ENCODE measurements around the gene SRSF9.
A peak's percentile ranks its signal among the peaks of the same experiment; 100 is the strongest.
"Not testable (repeated sequence)": the region's sequence is repeated elsewhere in the genome, so short reads cannot be mapped to it uniquely, and the experiment has no call there.

SRSF9 gene

DNA sequence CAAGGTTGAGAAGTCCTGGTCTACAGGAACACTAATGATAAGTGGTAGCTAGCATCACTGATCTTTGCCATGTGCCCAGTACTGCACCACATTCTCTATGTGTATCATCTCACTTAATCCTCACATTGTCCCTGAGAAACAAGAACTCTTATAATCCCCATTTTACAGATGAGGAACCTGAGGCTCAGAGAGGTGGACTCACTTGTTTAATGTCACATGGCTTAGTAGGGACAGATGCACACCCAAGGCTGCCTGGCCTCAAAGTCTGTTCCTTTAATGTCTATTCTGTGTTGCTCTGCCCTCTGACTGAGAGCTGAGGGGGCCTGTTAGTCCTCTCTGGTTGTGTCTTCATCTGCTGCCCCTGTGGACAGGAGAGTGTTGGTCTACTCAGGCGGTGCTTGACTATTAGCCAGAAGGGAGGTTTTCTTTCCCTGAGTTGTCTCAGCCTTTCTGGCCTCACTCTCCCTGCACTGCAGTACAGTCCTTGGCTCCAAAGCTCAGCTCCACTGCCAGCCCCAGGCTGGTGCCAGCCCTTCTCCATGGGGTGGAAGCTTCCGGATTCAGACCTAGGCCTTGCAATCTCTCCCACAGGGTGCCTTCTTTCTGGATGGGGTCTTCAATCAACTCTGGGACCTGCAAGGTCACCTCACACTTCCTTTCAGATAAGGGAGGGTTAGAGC lies 21.4 kb upstream of the SRSF9 start:
- DNase-seq (ENCODE audit: insufficient read length, low spot score), result no peak
- TF ChIP-seq POLR2A (IDR thresholded peaks at IDR 0.05; ENCODE audit: low read depth, low read length), result no peak
- FAIRE-seq, result no peak

DNA sequence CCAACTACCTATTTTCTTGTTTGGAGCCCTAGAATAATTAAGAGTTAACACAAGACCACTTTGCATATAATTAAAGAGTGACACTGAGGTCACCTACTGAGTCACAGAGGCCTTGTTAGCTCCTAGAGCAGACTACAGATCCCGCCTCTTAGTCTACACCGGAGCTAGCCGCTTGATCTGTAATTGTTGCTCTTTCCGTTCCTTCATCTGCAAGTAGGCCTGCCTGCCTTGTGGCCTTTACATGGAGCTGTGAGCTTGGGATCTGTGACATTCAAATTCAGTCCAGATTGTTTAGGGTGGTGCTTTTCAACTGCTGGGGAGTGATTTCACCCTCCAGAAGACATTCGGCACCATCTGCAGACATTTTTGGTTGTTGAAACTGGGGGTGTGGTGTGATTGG lies 20.8 kb upstream of the SRSF9 start:
- DNase-seq (ENCODE audit: insufficient read length, low spot score), result no peak
- TF ChIP-seq POLR2A (IDR thresholded peaks at IDR 0.05; ENCODE audit: low read depth, low read length), result no peak
- FAIRE-seq, result no peak

DNA sequence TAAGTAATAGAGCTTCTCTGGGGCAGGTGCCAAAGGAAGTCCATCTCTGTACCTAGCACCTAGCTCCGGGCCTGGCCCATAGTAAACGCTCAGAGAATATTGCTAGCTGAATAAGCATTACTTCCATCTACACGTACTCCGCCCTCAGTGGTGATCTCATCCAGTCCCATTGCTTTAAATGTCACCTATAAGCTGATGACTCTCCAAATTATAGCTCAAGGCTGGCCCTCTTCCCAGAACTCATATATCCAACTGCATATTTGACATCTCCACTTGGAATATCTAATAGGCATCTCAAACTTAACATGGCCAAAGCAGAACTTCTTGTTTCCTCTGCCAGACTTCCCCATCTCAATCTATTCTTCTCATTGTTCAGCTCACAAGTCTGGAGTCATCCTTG lies 19.5 kb upstream of the SRSF9 start:
- peak; percentile 40 for DNase-seq (ENCODE audit: insufficient read length, low spot score)
- TF ChIP-seq POLR2A (IDR thresholded peaks at IDR 0.05; ENCODE audit: low read depth, low read length), result no peak
- no peak for FAIRE-seq

DNA sequence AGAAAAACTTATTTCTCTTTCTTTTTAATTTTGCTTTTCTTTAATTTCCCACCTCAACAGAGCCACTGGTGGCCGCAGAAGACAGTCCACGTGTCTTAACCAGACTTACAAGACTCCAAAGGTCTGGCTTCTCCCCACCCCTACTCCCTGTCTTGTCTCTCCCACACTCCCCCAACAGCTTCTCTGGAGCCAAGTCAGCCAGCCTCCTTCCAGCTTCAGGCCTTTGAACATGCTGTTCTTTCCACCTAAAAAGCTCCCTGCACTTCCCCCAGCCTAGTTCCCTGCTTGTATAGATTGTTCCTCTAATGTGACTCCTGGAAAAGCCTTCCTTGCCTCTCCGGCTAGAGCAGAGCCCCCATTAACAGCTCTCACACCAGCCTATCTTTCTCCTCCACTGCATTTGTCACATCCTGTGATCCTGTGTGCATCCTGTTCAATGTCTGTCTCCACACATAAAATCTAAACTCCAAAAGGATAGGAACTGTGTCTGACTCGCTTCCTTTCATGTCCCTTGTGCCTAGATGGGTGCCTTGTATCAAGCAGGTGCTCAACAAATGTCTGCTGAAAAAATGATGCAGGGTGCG lies 18.6 kb upstream of the SRSF9 start:
- DNase-seq (ENCODE audit: insufficient read length, low spot score) (no peak), FAIRE-seq (no peak)
- TF ChIP-seq POLR2A (IDR thresholded peaks at IDR 0.05; ENCODE audit: low read depth, low read length), result no peak

DNA sequence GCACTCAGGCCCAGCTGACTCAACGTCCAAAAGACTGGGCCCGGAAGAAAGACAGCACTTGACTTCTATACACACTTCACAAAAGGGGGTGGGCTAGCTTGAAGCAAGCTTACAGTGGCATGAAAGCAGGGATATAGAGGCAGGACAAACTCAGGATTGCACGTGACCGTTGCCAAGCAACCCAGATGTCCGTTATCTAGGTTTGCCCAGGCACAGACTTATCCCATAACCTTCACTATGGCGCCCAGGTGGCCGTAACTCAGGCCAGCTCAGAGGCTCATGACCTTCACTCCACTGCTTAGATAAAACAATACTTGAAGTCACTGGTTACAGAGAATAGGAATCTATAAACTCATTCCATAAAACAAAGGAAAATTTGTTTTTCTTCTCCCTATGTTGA lies 18.0 kb upstream of the SRSF9 start:
- DNase-seq (ENCODE audit: insufficient read length, low spot score); FAIRE-seq: not testable (repeated sequence)

DNA sequence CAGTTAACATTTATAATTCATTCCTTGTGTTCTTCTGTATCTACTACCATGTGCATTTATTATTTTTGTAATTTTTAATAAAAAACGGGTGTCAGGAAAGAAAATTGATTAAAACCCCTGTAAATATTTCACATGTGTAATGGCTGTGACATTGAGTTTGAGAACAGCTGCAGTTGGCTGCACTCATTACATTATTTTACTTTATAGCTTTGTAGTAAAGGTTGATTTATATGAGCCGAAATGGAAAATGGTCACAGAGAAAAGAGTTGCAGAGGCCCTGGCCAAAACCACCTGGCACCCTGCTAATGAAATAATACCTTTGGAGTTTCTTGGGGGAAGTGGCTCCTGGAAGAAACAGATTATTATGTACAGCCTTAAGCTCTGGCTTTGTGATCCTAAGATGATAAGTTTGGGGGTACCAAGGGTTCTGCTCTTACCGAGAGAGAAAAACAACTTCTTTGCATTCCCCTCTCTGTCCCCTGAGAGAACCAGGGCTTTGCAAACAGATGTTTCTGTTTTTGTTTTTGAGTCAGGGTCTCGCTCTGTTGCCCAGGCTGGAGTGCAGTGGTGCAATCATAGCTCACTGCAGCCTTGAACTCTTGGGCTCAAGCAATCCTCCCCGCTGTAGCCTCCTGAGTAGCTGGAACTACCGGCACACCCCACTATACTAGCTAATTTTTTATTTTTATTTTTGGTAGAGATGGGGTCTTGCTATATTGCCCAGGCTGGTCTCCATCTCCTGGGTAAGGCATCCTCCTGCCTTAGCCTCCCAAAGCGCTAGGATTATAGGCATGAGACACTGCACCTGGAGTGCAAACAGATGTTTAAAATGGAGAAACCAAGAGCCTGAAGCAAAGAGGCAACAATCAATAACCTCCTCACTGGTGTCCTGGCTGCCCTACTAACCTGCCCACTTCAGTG lies 16.7 kb upstream of the SRSF9 start:
- DNase-seq (ENCODE audit: insufficient read length, low spot score), result no peak
- no peak for TF ChIP-seq POLR2A (IDR thresholded peaks at IDR 0.05; ENCODE audit: low read depth, low read length)
- FAIRE-seq, result no peak

DNA sequence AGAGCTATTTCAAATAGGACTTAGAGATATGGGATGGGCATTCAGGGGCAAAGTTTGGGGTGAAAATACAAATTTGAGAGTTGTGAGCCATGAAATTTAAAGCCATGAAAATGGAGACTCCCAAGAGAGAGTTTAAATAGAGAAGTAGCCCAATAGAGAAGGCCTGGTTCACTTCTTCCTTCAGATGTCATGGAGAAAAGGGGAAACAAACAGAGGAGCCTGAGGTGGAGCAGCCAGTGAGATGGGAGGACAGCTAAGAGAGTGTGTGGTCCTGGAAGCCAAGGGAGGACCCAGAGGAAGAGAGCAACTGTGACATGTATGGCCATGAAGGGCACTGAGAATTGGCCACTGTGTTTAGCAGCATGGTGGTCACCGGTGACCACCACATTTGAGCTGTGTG lies 14.1 kb upstream of the SRSF9 start:
- FAIRE-seq, result no peak

DNA sequence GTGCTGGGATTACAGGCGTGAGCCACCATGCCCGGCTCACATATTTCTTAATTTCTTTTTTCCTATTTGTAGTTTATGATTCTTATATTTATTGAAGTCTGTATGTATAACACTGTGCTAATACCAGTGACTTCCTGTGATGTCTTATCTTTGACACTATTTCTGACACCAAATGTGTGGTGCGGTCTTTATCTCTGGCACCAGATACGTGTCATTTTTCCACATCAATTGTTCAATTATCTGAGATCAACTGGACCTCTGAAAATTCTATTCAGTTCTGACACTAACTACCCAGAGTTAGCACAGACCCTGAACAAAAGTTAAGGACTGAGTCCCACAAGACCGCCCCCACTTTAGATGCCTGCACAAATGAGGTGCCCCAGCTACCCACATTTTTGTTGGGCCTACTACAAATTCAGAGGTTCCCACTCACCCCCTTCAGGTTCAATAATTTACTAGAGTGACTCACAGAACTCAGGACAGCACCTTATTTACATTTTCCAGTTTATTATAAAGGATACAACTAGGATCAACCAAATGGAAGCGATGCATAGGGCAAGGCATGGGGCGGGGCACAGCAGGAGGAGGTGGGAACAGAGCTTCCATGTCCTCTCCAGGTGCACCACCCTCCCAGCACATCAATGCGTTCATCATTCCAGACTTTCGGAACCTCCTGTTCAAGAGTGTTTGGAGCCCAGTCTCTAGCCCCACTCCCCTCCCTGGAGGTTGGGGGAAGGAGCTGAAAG lies 11.6 kb upstream of the SRSF9 start:
- FAIRE-seq (no peak), DNase-seq (ENCODE audit: insufficient read length, low spot score) (no peak)
- no peak for TF ChIP-seq POLR2A (IDR thresholded peaks at IDR 0.05; ENCODE audit: low read depth, low read length)

More for the DNA sequence above, 14.1 kb upstream of the SRSF9 start:
- no peak for TF ChIP-seq POLR2A (IDR thresholded peaks at IDR 0.05; ENCODE audit: low read depth, low read length)
- no peak for DNase-seq (ENCODE audit: insufficient read length, low spot score)

DNA sequence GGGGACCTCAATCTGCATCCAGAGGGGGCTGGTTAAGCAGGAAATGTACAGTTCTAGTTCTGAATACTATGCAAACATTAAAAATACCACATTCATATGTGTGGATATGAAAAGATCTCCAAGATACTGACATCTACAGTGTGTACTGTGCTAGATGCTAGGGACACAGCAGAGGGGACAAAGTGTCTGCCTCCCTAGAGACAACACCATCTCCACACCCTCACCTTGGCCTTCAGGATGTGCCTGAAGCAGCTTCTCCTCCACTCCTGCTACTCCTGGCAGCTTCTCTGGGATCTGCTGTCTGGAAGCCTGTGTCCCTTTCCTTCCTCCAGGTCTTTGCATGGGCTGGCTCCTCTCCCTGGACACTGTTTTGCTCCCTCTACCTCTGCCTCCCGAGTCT lies 10.7 kb upstream of the SRSF9 start:
- TF ChIP-seq POLR2A (IDR thresholded peaks at IDR 0.05; ENCODE audit: low read depth, low read length), result no peak
- DNase-seq (ENCODE audit: insufficient read length, low spot score) (no peak), FAIRE-seq (no peak)

DNA sequence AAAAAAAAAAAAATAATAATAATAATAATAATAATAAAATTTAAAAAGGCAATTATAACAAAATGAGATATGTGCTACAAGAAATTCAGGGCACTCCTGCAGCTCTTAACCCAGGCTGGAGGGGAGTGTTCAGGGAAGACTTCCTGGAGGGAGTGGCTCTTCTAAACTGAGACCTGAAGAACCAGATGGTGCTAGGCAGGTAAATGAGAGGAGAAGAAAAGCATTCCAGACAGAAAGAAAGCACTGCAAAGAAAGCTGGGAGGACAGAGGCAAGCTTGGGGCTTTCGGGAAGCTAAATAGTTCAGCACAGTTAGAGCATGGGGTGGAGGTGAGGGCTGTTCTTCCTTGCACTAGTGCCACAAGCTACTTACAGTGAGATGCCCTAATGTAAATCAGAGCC lies 9.9 kb upstream of the SRSF9 start:
- TF ChIP-seq POLR2A (IDR thresholded peaks at IDR 0.05; ENCODE audit: low read depth, low read length), result no peak
- FAIRE-seq, result no peak

DNA sequence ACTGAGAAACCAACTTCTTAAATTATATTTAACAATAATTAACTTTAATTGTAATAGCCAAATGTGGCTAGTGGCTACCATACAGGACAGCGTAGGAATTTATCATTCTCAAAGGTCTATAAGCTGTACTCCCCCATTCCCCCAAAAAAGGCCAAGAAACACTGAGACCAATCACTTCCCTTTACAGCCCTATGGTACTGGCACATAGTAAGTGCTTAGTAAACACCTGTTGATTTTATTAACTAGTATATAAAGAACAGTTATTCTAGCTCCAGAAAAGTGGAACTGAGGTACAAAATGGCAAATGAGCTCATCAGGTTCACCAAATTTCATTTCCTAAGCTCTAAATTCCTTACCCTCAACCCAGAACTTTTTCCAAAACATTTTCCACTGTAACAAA lies 6.1 kb upstream of the SRSF9 start:
- no peak for FAIRE-seq
- no peak for TF ChIP-seq POLR2A (IDR thresholded peaks at IDR 0.05; ENCODE audit: low read depth, low read length)
- DNase-seq (ENCODE audit: insufficient read length, low spot score), result no peak

More for the DNA sequence above, 9.9 kb upstream of the SRSF9 start:
- DNase-seq (ENCODE audit: insufficient read length, low spot score), result no peak

DNA sequence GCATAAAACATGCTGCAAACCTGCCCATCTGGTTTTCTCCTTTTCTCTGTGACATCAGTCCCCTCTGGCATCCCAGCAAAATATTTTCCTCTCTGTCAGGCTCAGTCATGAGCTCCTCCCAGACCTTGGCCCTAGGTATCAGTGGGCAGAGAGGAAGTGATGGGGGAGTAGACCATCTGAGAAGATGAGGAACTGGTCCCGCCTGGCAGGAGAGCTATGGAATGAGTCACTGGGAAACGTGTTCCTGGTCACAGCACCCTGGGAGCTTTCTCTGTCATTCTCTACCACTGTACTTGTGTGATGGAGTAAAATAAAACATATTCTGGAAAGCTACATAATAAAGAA lies 5.0 kb upstream of the SRSF9 start:
- FAIRE-seq (peak; percentile 95), DNase-seq (ENCODE audit: insufficient read length, low spot score) (peak; percentile 93)
- no peak for TF ChIP-seq POLR2A (IDR thresholded peaks at IDR 0.05; ENCODE audit: low read depth, low read length)

DNA sequence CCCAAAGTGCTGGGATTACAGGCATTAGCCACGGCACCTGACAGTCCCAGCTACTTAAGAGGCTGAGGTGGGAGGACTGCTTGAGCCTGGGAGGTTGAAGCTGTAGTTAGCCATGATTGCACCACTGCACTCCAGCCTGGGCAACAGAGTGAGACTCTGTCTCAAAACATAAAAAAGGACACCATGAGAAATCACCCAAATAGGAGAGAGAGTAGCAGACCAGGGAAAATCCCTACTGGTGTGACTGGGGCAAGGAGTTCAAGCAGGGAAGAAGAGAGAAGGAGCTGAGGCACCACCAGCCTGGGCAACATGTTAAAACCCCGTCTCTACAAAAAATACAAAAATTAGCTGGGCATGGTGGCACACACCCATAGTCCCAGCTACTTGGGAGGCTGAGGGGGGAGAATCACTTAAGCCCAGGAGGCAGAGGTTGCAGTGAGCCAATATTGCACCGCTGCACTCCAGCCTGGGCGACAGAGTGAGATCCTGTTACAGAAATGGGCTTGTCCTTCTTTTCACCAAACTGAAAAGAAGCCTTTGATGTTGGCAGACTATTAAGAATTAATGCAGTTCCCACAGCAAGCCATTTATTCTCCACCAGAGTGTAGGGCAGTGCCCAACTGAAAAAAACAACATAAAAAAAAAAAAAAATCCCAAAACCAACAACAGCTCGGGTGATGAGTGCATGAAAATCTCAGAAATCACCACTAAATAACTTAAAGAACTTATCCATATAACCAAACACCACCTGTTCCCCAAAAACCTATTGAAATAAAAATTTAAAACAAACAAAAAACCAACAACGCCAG lies 4.5 kb upstream of the SRSF9 start:
- no peak for DNase-seq (ENCODE audit: insufficient read length, low spot score)
- no peak for TF ChIP-seq POLR2A (IDR thresholded peaks at IDR 0.05; ENCODE audit: low read depth, low read length)
- no peak for FAIRE-seq

Measured in H54 (cell line).